AG10803 (cell line): ENCODE measurements around the gene MYH7B.
A peak's percentile ranks its signal among the peaks of the same experiment; 100 is the strongest.

Source experiments
- DNase-seq: peaks from one replicate; pipeline ENCODE4 v3.0.0; 2010; ENCODE audit warnings: low read depth
- H3K4me3 ChIP-seq: 2 replicates; pipeline ENCODE4 v1.5.1; 2011; ENCODE audit warnings: mild to moderate bottlenecking, low read length, control low read depth
- TF ChIP-seq, protein P1 (sequence below): conservative IDR thresholded peaks from 2 replicates; pipeline ENCODE4 v1.5.1; 2011; ENCODE audit warnings: mild to moderate bottlenecking, low read length, control low read depth, inconsistent platforms

The MYH7B gene

DNA sequence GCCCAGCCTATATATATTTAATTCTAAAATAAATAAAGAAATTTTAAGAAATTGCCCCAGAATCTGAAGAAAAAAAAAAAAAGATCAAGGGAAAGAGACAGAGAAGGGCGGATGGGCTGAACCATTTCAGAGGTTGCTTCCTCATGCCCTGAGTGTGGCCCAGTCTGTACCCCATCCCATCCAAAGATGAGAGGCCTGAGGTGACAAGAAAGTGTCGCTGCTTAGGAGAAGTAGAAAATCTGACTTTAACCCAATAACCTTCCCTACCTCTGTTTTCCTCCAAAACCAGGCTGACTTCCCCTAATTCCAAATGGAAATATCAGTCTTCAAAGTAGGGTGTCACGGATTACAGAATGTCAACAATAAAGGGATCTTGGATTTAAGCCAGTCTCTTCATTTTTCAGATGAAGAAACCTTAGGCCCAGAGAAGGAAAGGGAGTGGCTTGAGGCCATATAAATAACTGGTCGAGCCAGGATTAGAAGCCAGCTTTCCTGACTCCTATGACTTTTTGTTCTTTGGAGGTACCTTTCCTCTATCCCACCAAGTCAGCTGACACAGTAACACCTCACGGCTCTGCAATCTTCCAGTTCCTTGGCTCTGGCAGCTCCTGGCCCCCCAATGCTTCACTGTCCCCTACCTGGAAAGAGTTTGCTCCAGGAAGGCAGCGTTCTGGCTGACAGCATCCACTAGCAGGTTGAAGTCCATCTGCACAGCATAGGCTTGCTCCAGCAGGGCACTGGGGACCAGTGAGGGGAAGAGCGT, 10.2 kb upstream of the MYH7B start:
- no peak overlapping the region for H3K4me3 ChIP-seq
- TF ChIP-seq, protein P1, sequence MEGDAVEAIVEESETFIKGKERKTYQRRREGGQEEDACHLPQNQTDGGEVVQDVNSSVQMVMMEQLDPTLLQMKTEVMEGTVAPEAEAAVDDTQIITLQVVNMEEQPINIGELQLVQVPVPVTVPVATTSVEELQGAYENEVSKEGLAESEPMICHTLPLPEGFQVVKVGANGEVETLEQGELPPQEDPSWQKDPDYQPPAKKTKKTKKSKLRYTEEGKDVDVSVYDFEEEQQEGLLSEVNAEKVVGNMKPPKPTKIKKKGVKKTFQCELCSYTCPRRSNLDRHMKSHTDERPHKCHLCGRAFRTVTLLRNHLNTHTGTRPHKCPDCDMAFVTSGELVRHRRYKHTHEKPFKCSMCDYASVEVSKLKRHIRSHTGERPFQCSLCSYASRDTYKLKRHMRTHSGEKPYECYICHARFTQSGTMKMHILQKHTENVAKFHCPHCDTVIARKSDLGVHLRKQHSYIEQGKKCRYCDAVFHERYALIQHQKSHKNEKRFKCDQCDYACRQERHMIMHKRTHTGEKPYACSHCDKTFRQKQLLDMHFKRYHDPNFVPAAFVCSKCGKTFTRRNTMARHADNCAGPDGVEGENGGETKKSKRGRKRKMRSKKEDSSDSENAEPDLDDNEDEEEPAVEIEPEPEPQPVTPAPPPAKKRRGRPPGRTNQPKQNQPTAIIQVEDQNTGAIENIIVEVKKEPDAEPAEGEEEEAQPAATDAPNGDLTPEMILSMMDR: no peak
- no peak for DNase-seq

DNA sequence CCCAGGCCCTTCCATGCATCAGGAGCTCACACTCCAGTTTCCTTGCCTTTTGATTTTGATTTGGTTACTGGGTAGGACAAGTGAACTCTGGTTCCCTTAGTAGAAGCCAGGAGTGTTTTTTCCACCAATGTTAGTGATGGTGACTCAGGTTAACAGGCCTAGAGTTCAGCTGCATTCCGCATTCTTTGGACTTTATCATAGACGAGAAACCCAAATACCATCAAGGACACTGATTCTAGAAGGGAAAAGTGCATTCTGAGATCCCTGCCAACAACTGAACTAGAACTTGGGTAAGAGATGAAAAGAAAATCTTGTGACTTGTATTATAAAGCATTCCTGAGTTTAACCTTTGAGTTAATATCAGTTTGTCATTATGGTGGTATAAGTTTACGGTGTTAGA, 9.0 kb upstream of the MYH7B start:
- H3K4me3 ChIP-seq: no peak overlapping the region
- TF ChIP-seq, protein P1: no peak
- DNase-seq: no peak

DNA sequence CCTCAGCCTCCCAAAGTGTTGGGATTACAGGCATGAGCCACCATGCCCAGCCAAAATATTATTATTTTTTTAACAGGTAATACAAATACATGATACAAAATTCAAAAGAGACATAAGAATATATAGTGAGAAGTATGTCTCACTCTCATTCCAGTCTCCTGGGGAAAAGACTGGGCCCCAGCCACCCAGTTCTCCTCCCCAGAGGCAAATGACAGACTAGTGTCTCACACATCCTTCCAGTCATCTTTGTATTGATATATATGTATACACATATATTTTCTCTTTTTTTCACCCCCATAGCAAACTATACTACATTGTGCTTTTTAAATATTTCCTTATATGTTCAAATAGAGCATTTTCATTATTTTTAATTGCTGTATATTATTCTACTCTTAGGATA, 8.3 kb upstream of the MYH7B start:
- no peak overlapping the region for H3K4me3 ChIP-seq
- no peak for DNase-seq
- TF ChIP-seq, protein P1: no peak

GRCh38 chr20:34948030-34948429, 7.6 kb upstream of the MYH7B start:
- DNase-seq: peak; percentile 87
- TF ChIP-seq, protein P1: peak; percentile 41
- H3K4me3 ChIP-seq: no peak overlapping the region

DNA sequence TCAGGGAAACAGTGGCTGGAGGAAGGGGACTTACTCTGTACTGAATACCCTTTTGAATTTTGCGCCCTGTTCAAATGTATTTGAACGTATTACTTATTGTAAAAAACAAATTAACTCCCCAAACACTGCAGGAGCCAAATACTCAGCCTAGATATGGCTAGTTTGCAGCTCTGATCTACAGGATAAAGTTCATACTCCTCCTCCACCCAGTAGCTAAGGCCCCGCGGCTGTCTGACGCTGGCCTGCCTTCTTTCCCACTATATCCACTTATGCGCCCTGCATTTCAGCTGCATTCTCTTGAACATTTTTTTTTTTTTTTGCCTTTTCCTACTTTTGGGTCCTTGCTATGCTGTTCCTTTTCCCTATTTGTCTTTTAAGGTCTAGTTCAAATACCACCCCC, 6.5 kb upstream of the MYH7B start:
- DNase-seq: no peak
- TF ChIP-seq, protein P1: no peak
- no peak overlapping the region for H3K4me3 ChIP-seq

- DNase-seq: no peak
- TF ChIP-seq, protein P1: no peak
- H3K4me3 ChIP-seq: no peak overlapping the region
These were observed 4.4 kb upstream of the MYH7B start for GRCh38 chr20:34951252-34951651.

GRCh38 chr20:34951652-34952051, 4.0 kb upstream of the MYH7B start:
- no peak for DNase-seq
- H3K4me3 ChIP-seq: no peak overlapping the region
- TF ChIP-seq, protein P1: no peak
